Fibroblast of mammary gland (primary cell): ENCODE measurements around the gene HTRA1.

Experiments
- DNase-seq: peaks from one replicate; pipeline ENCODE4 v3.0.0-alpha.2; 2010; ENCODE audit warnings: low read depth
- H3K4me3 ChIP-seq: 2 replicates; pipeline ENCODE4 v1.5.1; 2011; ENCODE audit warnings: low read depth, mild to moderate bottlenecking, low read length, moderate library complexity; ENCODE audit not compliant: control insufficient read depth
- TF ChIP-seq, protein P1 (sequence below): conservative IDR thresholded peaks from 2 replicates; pipeline ENCODE4 v1.5.1; 2011; ENCODE audit warnings: low read depth, low read length, inconsistent platforms; ENCODE audit not compliant: control insufficient read depth, insufficient read depth

HTRA1 gene

DNA sequence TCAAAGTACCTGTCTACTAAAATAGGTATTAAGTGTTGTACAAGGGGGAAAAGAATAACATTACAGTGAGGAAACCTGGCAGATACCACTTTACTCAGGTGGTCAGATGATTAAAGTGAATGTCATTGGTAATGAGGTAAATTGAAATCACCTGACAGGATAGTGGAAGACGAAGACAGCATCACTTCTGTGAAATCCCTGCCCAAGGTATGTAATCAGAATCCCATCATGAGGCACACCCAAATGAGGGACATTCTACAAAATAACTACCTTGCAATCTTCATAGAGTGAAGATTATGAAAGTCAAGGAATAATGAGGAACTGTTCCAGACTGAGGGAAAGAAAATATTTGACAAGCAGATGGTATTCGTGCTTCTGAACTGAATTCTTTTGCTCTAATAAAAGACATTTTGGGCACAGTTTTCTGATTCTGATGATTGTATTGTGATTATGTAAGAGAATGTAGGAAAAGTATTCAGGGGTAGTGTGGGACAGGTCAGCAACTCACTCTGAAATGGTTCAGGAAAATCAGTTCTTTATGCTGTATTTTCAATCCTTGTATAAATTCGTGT, 40.2 kb upstream of the HTRA1 start:
- no peak for DNase-seq
- TF ChIP-seq, protein P1, sequence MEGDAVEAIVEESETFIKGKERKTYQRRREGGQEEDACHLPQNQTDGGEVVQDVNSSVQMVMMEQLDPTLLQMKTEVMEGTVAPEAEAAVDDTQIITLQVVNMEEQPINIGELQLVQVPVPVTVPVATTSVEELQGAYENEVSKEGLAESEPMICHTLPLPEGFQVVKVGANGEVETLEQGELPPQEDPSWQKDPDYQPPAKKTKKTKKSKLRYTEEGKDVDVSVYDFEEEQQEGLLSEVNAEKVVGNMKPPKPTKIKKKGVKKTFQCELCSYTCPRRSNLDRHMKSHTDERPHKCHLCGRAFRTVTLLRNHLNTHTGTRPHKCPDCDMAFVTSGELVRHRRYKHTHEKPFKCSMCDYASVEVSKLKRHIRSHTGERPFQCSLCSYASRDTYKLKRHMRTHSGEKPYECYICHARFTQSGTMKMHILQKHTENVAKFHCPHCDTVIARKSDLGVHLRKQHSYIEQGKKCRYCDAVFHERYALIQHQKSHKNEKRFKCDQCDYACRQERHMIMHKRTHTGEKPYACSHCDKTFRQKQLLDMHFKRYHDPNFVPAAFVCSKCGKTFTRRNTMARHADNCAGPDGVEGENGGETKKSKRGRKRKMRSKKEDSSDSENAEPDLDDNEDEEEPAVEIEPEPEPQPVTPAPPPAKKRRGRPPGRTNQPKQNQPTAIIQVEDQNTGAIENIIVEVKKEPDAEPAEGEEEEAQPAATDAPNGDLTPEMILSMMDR, result no peak
- H3K4me3 ChIP-seq, result no peak overlapping the region

DNA sequence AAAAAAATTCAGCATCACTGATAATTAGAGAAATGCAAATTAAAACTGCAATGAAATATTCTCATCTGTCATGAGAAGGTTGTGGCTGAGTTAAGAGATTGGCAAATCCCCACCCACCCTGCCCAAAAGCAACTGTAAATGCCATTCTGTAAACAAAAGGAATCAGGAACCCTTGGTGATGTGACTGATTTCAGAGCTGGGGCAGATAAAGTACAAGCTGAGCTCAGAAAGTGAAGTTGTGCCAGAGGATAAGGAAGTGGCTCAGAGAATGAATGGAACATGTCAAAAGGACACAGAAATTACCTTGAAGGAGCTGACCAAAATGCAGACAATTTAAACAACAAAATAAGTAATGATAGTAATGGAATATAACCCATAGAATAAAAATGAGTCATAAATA, 39.6 kb upstream of the HTRA1 start:
- H3K4me3 ChIP-seq, result no peak overlapping the region
- DNase-seq, result no peak
- TF ChIP-seq, protein P1, result no peak

DNA sequence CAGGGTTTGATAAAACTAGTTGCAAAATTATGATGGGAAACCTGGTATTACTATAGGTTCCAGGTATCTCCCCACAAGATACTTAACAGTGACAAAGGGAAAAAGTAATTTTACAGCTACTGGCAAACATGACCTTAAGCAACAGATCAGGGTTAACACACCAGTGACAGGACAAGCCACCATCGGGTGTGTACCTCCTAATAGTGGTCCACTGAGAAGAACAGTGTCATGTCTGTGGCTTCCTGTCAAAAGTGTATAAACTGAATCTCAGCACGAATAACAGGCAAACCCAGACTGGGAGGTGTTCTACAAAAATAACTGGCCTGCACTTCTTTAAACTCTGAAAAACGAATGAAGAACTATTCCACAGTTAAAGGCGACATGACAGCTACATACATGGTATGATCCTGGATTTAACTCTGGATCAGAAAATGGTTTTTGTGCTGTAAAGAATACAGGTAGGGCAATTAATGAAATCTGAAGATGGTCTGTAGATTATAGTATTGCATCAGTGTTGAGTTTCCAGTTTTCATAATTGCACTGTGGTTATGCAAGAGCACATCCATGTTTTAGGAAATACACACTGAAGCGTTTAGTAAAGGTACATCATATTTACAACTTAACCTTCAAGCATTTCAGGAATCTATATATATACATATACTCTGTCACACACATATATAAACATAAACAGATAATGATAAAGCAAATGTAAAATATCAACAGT, 38.9 kb upstream of the HTRA1 start:
- DNase-seq, result no peak
- no peak overlapping the region for H3K4me3 ChIP-seq
- TF ChIP-seq, protein P1, result no peak

DNA sequence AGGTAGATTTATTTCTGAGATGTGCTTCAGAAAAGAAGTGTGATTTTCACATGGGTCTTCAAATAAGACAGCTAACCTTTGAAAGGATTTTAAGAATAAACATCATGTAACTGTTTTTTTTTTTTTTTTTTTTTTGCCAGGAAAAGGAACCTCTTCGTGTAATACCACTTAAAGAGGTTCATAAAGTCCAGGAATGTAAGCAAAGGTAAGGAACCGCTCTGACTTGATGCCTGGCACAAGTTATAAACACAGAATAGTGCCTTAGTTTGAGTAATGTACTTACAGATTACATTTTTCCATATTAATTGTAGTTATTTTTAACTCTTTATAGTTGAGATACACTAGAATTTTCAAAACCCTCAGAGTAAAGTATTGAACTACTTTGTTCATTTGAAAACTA, 37.3 kb upstream of the HTRA1 start:
- H3K4me3 ChIP-seq, result no peak overlapping the region
- TF ChIP-seq, protein P1, result no peak
- no peak for DNase-seq

DNA sequence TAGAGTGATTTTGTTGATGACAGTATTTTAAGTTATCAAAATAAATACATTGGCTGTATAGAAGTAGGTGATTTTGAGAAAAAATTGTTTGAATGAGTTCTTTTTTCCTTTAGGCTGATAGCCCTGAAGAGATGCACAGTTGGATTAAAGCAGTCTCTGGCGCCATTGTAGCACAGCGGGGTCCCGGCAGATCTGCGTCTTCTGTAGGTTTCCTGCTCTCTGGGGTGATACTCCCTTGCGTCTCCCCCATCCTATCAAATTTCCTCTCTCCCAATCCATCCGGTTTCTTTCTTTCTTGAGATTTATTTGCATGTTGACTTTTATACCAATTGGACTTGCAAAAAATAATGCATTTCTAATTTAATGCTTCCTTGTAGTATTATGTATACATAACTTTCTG, 34.5 kb upstream of the HTRA1 start:
- TF ChIP-seq, protein P1, result no peak
- DNase-seq, result no peak
- H3K4me3 ChIP-seq, result no peak overlapping the region

DNA sequence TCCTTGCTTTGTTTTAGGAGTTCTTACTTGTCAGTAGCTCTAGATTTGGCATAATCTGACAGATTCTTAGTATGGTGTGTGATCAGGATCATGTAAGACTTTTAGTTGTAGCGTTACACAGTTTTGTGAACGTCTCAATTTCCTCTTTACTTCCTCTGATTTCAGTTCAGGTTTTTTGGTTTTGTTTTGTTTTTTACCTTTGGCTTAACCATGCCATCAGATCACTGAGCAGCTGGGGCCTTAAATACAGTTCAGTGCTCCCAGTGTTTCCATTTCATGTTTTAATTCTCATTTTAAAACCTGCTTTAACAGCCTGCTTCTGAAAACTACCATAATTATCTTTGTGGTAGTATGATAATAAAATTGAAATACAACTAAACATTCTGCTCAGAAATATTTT, 34.1 kb upstream of the HTRA1 start:
- no peak for DNase-seq
- TF ChIP-seq, protein P1, result no peak
- no peak overlapping the region for H3K4me3 ChIP-seq

DNA sequence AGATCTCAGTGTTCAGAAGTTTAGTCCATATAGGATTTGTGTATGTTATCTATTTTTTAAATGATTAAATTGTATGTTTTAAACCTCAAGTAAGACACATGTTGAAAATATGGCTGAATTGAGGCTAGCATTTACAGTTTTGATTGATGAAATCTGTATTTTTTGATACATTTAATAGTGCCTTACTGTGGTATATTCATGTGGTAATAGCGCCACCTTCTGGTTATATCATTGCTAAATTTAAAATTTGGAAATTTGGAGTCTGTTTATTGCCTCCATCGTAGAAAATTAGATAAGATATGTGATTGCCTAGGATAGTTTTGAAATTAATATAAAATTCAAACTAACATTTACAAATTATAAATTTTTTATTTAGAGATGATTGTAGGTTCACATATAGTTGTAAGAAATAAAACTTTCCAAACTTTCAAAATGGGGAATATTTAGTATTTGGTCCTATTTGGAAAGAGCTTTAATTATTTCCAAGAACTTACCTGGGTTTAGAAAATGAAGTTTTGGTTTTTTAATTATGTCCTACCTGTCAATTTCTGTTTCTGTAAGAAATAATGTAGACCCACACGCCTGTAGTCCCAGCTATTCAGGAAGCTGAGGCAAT, 26.0 kb upstream of the HTRA1 start:
- no peak overlapping the region for H3K4me3 ChIP-seq
- TF ChIP-seq, protein P1, result peak; percentile 50

More for the DNA sequence above, 26.0 kb upstream of the HTRA1 start:
- peak; percentile 64 for DNase-seq
